Measurements from ENCODE around the gene ADCY5.

The ADCY5 gene

DNA sequence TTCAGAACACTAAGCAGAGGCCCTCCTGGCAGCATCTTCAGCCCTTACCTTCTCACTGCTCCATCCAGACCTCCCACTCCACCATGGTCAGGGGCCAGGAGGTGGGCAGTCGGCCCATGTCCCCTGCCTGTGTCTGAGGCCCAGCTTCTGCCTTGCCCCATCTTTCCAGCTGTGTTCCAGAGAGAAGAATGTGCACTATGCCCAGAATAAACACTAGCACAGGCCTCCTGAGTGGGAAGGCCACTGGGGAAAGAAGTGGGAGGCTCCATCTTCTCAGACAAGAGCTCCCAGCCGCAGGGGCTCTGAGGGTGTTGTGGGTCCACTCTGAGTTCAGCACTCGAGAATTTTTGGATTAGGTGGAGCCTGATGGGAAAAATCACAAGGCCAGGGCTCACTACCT, 44.5 kb downstream of the ADCY5 start:
- no peak for DNase-seq

DNA sequence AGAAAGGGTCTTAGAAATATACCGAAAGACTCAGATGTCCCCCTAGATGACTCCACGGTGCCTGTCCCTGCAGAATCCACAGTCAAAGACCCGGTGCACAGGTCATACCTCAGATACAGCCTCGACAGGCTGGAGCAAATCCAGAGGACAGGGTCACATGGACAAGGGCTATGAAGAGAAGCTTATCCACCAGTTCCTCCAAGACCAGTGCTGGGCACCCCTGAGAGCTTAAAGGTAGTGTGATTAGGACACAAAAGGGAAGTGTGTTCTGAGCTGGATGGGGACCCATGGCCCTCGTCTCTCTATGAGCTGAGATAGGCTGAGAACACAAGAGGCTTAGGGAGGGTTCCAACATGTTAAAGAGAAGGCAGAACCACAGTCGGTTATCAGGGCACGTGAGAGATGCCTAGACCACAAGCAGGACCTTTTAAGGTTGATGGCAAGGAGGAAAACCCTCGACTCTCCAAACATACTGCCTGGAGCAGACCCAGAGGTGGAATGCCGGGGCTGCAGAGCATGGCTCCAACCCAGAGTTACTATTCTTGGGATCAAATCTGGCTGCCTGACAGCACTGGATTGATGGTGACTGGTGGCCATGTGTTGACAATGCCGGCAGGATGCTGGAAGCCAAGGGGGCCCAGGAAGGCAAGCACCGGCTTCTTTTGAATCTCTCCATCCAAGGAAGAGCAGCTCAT, 46.9 kb downstream of the ADCY5 start:
- DNase-seq = no peak

- no peak for DNase-seq
Measured at GRCh38 chr3:123400169-123400568, 48.7 kb downstream of the ADCY5 start.

GRCh38 chr3:123399653-123400052, 49.2 kb downstream of the ADCY5 start:
- no peak for DNase-seq

GRCh38 chr3:123397921-123398785, 50.7 kb downstream of the ADCY5 start:
- DNase-seq = no peak

DNA sequence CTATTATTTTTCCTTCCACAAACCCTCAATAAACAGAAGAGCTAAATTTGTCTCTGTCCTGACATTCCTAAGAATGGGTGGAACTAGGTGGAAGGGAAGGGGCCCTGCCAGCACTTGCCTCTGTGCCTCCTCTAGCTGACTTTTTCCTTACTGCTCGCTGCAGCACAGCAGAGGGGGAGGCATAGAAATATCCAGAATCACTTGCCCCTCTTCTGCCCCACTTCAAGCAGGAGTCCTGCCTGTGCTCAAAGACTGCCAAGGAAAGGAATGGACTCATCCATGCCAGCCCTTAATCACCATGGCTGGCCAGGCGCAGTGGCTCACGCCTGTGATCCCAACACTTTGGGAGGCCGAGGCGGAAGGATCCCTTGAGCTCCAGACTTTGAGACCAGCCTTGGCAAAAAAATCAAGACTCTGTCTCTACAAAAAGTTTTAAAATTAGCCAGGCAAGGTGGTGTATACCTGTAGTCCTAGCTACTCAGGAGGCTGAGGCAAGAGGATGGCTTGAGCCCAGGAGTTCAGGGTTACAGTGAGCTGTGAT, 51.8 kb downstream of the ADCY5 start:
- DNase-seq = no peak

- no peak for DNase-seq
Measured at GRCh38 chr3:123396171-123397049, 52.5 kb downstream of the ADCY5 start.

GRCh38 chr3:123395235-123395634, 53.7 kb downstream of the ADCY5 start:
- DNase-seq = no peak

GRCh38 chr3:123394391-123395020, 54.4 kb downstream of the ADCY5 start:
- no peak for DNase-seq

DNA sequence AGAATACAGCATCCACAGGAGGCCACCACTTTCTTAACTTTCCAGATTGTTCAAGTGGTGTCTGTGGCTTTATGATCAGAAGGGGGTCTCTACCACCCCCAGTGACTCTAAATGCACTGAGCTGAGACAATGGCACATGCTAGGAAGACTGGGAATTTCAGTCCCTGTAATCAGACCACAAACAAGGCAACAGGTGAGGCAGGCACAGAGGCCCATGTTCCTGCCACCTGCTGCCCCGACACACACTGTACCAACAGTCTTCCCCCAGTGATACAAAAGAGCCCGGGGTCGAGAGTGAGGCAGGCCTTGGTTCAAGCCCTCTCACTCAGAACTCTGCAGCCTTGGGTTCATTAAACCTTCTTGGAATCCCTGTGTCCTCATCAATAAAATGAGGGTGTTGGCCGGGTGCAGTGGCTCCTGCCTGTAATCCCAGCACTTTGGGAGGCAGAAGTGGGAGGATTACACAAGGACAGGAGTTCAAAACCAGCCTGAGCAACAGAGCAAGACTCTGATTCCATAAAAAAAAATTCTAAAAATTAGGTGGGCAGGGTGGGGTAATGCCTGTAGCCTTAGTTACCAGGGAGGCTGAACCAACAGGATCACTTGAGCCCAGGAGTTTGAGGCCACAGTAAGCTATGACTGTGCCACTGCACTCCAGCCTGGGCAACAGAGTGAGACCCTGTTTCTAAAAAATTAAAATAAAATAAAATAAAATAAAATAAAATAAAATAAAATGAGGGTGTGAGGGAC, 55.8 kb downstream of the ADCY5 start:
- peak; percentile 83 for DNase-seq

DNA sequence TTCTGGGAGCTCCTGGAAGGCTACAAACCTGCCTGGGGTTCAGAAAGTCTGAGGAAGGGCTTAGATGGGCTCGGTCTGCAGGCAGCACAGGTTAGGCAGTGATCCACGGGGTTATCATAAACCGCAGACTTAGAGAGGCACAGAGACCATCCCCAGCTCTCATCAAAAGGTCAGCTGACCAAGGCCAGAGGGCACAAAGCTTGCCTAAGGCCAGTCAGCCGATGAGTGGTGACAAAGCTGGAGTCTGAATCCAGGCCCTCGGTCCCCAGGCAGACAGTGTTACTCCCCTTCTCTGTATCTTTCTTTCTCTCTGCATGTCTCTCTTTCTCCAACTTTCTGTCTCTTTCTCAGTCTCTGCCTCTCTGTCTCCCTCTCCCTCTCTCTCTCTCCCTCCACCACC, 56.5 kb downstream of the ADCY5 start:
- DNase-seq = peak; percentile 45

- peak; percentile 98 for DNase-seq
Measured at GRCh38 chr3:123390865-123391600, 57.9 kb downstream of the ADCY5 start.

- DNase-seq = no peak
Measured at GRCh38 chr3:123389628-123389918, 59.3 kb downstream of the ADCY5 start.

DNA sequence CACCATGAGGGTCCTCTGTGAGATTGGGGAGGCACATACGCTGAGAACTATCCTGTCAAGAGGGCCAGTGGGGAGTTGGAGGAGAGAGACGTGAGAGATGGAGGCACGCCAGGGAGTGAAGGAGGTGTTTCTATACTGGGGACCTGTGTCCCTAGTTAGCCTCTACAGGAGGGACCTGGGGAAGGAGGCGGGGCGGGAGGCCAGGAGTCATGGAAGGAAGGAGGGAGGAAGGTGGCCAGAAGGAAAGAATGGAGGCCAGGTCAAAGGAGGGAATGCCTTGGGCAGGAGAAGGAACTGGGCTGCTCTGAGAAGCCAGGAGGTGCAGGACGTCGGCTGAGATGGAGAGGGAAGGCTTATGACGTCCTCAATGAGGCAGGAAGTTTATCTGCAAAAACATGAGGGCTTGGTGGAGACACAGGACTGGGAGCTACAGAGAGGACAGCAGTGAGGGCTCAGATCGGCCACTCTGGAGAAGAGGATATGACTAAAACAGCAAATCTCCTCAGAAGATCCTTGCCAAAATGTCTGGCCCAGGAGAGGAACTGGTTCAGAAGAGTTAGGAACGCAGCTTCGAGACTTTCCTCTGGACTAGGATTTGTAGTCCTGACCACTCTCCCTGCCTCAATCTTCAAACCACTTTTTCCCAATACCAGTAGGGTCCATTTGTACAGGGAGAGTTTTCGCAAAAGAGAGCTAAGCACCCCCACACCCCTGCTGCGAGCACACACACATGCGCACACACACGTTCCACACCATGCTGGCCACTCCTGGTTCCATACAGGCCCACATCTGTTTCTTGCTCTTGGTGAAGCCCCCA, 59.9 kb downstream of the ADCY5 start:
- DNase-seq = no peak

GRCh38 chr3:123388042-123388441, 60.8 kb downstream of the ADCY5 start:
- DNase-seq = no peak

GRCh38 chr3:123387532-123387931, 61.4 kb downstream of the ADCY5 start:
- no peak for DNase-seq

- DNase-seq = no peak
Measured at GRCh38 chr3:123386477-123387040, 62.3 kb downstream of the ADCY5 start.

GRCh38 chr3:123385981-123386380, 62.9 kb downstream of the ADCY5 start:
- DNase-seq = no peak

GRCh38 chr3:123385499-123385898, 63.4 kb downstream of the ADCY5 start:
- no peak for DNase-seq

- peak; percentile 38 for DNase-seq
Measured at GRCh38 chr3:123385001-123385401, 63.9 kb downstream of the ADCY5 start.
